ENCODE results near the gene ANO6. TPM values are rescaled to one million over a fixed set of nuclear protein-coding genes. Genes with fewer than 3 reads are reported as not detected.
A peak's percentile ranks its signal among the peaks of the same experiment; 100 is the strongest.

ANO6 gene
- total RNA-seq, 2 donors from 2014 or later = 24.4 to 28.0 TPM

DNA sequence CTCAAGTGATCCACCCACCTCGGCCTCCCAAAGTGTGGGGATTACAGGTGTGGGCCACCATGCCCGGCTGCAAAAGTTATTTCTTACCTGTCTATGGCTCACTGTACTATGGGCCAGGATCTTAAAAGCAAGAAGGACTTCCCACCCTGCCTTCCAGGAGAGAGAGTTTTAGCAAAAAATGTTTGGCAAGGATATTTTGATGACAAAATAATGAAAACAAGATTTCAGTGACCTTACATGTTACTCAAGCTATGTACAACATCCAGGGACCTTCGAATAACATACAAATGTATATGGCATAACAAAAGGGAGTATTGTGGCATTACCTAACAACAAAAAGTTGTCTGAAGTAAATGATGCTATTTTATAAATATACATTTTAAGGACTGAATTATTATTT, 55.1 kb downstream of the ANO6 start:
- DNase-seq (no peak), ATAC-seq (no peak)
- TF ChIP-seq POLR2A (IDR thresholded peaks at IDR 0.05) = no peak
- no peak for TF ChIP-seq CTCF (IDR thresholded peaks at IDR 0.05)
- H3K4me3 ChIP-seq = no peak overlapping the region
- no peaks in the 10 kb centered on the region for H3K27me3 ChIP-seq
- intact Hi-C loops (cut with DNase I) = no loop called here
- H3K4me1 ChIP-seq = peaks cover 27% of the 10 kb centered on the region
- H3K9me3 ChIP-seq = no peaks in the 10 kb centered on the region
- H3K27ac ChIP-seq = no peak overlapping the region
- no peaks in the 10 kb centered on the region for H3K36me3 ChIP-seq (replicated peaks in 1 of 2; ENCODE audit: insufficient read depth in 1 of 2, low read depth in 2 of 2)
- 86 to 93% methylated on average over 3 of the region's 3 CpGs for WGBS, 2 donors

DNA sequence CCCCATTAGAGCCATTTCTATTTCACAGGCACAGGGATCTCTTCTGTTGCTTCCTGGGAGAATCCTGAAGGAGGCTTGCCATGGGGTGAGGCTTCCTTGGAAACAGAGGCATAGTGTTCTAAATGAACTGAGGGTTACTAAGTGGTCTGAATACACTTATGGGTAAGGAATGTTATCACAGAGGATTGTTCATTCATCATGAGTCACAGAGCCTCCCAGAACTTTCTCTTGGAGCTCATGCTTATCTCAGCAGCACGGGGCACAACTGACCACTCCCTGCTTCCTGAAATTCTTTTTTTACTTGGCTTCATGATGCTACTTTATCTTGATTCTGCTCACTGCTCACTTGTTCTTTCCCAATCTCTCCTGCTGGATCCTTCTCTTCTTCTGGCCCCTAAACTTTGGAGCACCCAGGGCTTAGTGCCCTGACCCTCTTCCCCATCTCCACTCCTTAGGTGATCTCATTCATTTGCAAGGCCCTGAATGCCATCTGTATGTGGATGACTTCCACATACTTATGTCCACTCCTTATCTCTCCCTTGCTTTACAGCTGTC, 57.9 kb downstream of the ANO6 start:
- TF ChIP-seq CTCF (IDR thresholded peaks at IDR 0.05) (no peak), POLR2A (IDR thresholded peaks at IDR 0.05) (no peak)
- ATAC-seq (peak; percentile 71), DNase-seq (peak in 1 of 4 donors; percentile 19)
- H3K27me3 ChIP-seq = no peaks in the 10 kb centered on the region
- H3K4me1 ChIP-seq = peaks cover 24% of the 10 kb centered on the region
- no peak overlapping the region for H3K27ac ChIP-seq
- intact Hi-C loops (cut with DNase I) = no loop called here
- H3K9me3 ChIP-seq = no peaks in the 10 kb centered on the region
- 26 to 45% methylated on average over 1 of the region's 1 CpG for WGBS, 2 donors
- no peaks in the 10 kb centered on the region for H3K36me3 ChIP-seq (replicated peaks in 1 of 2; ENCODE audit: insufficient read depth in 1 of 2, low read depth in 2 of 2)
- no peak overlapping the region for H3K4me3 ChIP-seq

GRCh38 chr12:45276154-45276755, 60.4 kb downstream of the ANO6 start:
- Histone ChIP-seq H3K27ac (no peak overlapping the region), H3K9me3 (no peaks in the 10 kb centered on the region), H3K4me1 (peaks cover 19% of the 10 kb centered on the region), H3K4me3 (no peak overlapping the region), H3K27me3 (no peaks in the 10 kb centered on the region), H3K36me3 (replicated peaks in 1 of 2; ENCODE audit: insufficient read depth in 1 of 2, low read depth in 2 of 2) (no peaks in the 10 kb centered on the region)
- WGBS, 2 donors = 80 to 83% methylated on average over 5 of the region's 5 CpGs
- TF ChIP-seq POLR2A (IDR thresholded peaks at IDR 0.05) (no peak), CTCF (IDR thresholded peaks at IDR 0.05) (no peak)
- intact Hi-C loops (cut with DNase I) = no loop called here
- ATAC-seq (no peak), DNase-seq (no peak)

- peaks cover 11% of the 10 kb centered on the region for H3K4me1 ChIP-seq
- WGBS, 2 donors = 59 to 73% methylated on average over 1 of the region's 1 CpG
- intact Hi-C loops (cut with DNase I) = no loop called here
- no peaks in the 10 kb centered on the region for H3K9me3 ChIP-seq
- TF ChIP-seq CTCF (IDR thresholded peaks at IDR 0.05) = no peak
- TF ChIP-seq POLR2A (IDR thresholded peaks at IDR 0.05) = no peak
- H3K36me3 ChIP-seq (replicated peaks in 1 of 2; ENCODE audit: insufficient read depth in 1 of 2, low read depth in 2 of 2) = no peaks in the 10 kb centered on the region
- no peak for DNase-seq
- no peak overlapping the region for H3K4me3 ChIP-seq
- H3K27me3 ChIP-seq = no peaks in the 10 kb centered on the region
- ATAC-seq = no peak
- H3K27ac ChIP-seq = no peak overlapping the region
Observed at GRCh38 chr12:45278447-45278846, 62.6 kb downstream of the ANO6 start.
